ENCODE results near the gene GIT1. TPM values are rescaled to one million over a fixed set of nuclear protein-coding genes. Genes with fewer than 3 reads are reported as not detected.
A peak's percentile ranks its signal among the peaks of the same experiment; 100 is the strongest.

GIT1 gene
- total and polyA plus RNA-seq, 2 of the 13 experiments (the other 11 are each of a cell fraction or from before 2014, with no cell fraction given): 14.2 to 30.8 TPM

- TF ChIP-seq ZNF225 (CRISPR knock-in tag; IDR thresholded peaks at IDR 0.05) (no peak), TGIF2 (CRISPR knock-in tag; IDR thresholded peaks at IDR 0.05) (peak; percentile 65; the same call in 1 of the 2 replicates), MAZ (IDR thresholded peaks at IDR 0.05; ENCODE audit: borderline replicate concordance, low read depth, low read length) (peak; percentile 98), MAZ (CRISPR knock-in tag; IDR thresholded peaks at IDR 0.05; ENCODE audit: low read depth) (peak; percentile 86), ZNF143 (CRISPR knock-in tag; IDR thresholded peaks at IDR 0.05) (peak; percentile 24), ZBTB44 (CRISPR knock-in tag; IDR thresholded peaks at IDR 0.05) (peak; percentile 53; the same call in 1 of the 2 replicates), PAXIP1 (CRISPR knock-in tag; conservative IDR thresholded peaks at IDR 0.05) (peak; percentile 43), ZNF780A (CRISPR knock-in tag; IDR thresholded peaks at IDR 0.05) (no peak), ZNF709 (CRISPR knock-in tag; IDR thresholded peaks at IDR 0.05) (0 out of 2 replicates have a peak, but pooled peaks have one; percentile 32), HOXA7 (CRISPR knock-in tag; IDR thresholded peaks at IDR 0.05) (no peak), NKX3-1 (CRISPR knock-in tag; IDR thresholded peaks at IDR 0.05) (no peak), HHEX (CRISPR knock-in tag; IDR thresholded peaks at IDR 0.05) (no peak), HES4 (CRISPR knock-in tag; IDR thresholded peaks at IDR 0.05; ENCODE audit: borderline replicate concordance) (0 out of 2 replicates have a peak, but pooled peaks have one; percentile 40), ZBTB26 (CRISPR knock-in tag; IDR thresholded peaks at IDR 0.05; ENCODE audit: borderline replicate concordance) (no peak), ZMYM2 (CRISPR knock-in tag; IDR thresholded peaks at IDR 0.05) (no peak), CREB1 (IDR thresholded peaks at IDR 0.05) (no peak), CREB1 (CRISPR knock-in tag; IDR thresholded peaks at IDR 0.05) (peak; percentile 45; the same call in 1 of the 2 replicates), KDM5B (CRISPR knock-in tag; IDR thresholded peaks at IDR 0.05; ENCODE audit: borderline replicate concordance) (no peak; the same call in 1 of the 2 replicates), CCAR2 (optimal IDR thresholded peaks at IDR 0.05; ENCODE audit: low read depth, low read length) (no peak), STAT6 (CRISPR knock-in tag; IDR thresholded peaks at IDR 0.05; ENCODE audit: borderline replicate concordance) (0 out of 2 replicates have a peak, but pooled peaks have one; percentile 29), ZNF354B (CRISPR knock-in tag; IDR thresholded peaks at IDR 0.05) (no peak)
Observed at GRCh38 chr17:29591737-29592608, 2.5 kb upstream of the GIT1 start (continued).
